ENCODE data around the gene F2.
A peak's percentile ranks its signal among the peaks of the same experiment; 100 is the strongest.

DNA sequence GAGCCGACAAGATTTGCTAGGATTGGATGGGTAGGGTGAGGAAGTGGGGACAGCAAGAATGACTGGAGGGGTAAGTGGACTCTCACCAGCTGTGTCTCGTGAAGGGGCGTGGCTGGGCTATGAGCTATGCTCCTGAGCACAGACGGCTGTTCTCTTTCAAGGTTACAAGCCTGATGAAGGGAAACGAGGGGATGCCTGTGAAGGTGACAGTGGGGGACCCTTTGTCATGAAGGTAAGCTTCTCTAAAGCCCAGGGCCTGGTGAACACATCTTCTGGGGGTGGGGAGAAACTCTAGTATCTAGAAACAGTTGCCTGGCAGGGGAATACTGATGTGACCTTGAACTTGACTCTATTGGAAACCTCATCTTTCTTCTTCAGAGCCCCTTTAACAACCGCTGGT, 19.9 kb downstream of the F2 start:
- TF ChIP-seq POLR2AphosphoS5 (IDR thresholded peaks at IDR 0.05; ENCODE audit: low read depth, low read length): peak; percentile 38; the same call in 1 of the 2 replicates
- TF ChIP-seq SPI1 (IDR thresholded peaks at IDR 0.05; ENCODE audit: low read depth, low read length): no peak
- no peak; the same call in 1 of the 2 replicates for TF ChIP-seq POLR2A (IDR thresholded peaks at IDR 0.05; ENCODE audit: low read depth, low read length)
- no peak for TF ChIP-seq TAF1 (IDR thresholded peaks at IDR 0.05; ENCODE audit: low read depth, low read length)
